GM12872 (cell line): ENCODE measurements around the gene RGS8.

Experiments
- CTCF ChIP-seq: IDR thresholded peaks from 3 replicates; pipeline ENCODE4 v1.5.1; 2011; ENCODE audit warnings: low read depth, mild to moderate bottlenecking, low read length, moderate library complexity; ENCODE audit not compliant: insufficient read depth

Gene RGS8

GRCh38 chr1:182676274-182676673 lies 8.1 kb downstream of the RGS8 start:
- no peak for TF ChIP-seq CTCF

- TF ChIP-seq CTCF: no peak
Observed at GRCh38 chr1:182674346-182675246, 9.8 kb downstream of the RGS8 start.

- TF ChIP-seq CTCF: no peak
Observed at GRCh38 chr1:182672487-182672836, 11.9 kb downstream of the RGS8 start.

- no peak for TF ChIP-seq CTCF
Observed at GRCh38 chr1:182671750-182672486, 12.5 kb downstream of the RGS8 start.

- TF ChIP-seq CTCF: no peak
Observed at GRCh38 chr1:182670032-182670749, 14.2 kb downstream of the RGS8 start.

GRCh38 chr1:182669266-182669665 lies 15.1 kb downstream of the RGS8 start:
- TF ChIP-seq CTCF: no peak

GRCh38 chr1:182668521-182669054 lies 15.8 kb downstream of the RGS8 start:
- no peak for TF ChIP-seq CTCF
